ENCODE measurements around the gene HDAC11. TPM values are rescaled to one million over a fixed set of nuclear protein-coding genes. Genes with fewer than 3 reads are reported as not detected.
"Not testable (repeated sequence)": the region's sequence is repeated elsewhere in the genome, so short reads cannot be mapped to it uniquely, and the experiment has no call there.

Gene HDAC11, protein sequence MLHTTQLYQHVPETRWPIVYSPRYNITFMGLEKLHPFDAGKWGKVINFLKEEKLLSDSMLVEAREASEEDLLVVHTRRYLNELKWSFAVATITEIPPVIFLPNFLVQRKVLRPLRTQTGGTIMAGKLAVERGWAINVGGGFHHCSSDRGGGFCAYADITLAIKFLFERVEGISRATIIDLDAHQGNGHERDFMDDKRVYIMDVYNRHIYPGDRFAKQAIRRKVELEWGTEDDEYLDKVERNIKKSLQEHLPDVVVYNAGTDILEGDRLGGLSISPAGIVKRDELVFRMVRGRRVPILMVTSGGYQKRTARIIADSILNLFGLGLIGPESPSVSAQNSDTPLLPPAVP
- 1.0 and 2.5 TPM in 2 replicates for total RNA-seq (2021)
- Bru-seq, nascent RNA: percentile 27 among the genes with signal in this experiment
- percentile 39 among the genes with signal in this experiment for BruChase-seq, experiment 1, labeled RNA remaining after a 2-hour chase
- BruChase-seq, experiment 2, labeled RNA remaining after a 6-hour chase: percentile 26 among the genes with signal in this experiment
- long read RNA-seq, partial matches to known transcripts: 0 of 2 reads
- long read RNA-seq, other reads (novel, unspliced or antisense): 2 of 2 reads

DNA sequence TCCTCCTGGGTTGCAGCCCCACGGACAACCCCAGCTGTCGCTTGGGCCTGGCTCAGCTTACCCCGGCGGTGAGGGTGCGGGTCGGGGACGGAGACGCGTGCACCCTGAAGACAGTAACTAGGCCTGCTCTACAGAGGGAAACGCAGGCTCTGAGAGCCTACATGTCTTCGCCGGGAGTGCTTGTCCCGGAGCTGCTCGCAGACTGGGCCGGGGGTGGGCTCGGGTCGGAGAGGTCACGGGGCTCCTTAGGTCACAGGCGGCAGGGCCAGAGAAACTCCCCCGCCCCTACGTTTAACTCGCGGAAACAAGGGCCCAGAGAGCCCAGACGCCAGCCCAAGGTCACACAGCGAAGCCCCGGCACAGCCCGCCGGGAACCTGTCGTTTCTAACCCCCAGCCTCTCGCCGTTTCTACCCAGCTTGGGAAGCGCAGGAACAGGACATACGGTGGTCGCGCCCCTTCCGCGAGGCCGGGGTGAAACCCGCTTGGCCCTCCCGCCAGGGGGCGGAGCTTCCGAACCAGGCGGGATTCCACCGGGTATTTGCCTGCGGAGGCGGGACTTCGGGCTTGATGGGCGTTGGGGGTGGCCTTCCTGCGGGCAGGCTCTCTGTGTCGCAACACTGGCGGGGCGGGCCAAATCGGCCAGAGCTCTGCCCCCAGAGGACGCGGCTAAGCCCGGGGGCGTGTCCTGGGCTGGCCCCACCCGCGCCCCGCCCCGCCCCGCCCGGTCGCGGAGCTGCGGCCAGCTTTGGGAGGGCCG is at the start of gene HDAC11:
TSS of gene HDAC11 (plus strand) at position 725 of the 758 bp plus-strand sequence. CDS start 42 bp downstream, outside the sequence.
- ChIA-PET POLR2A (ENCODE audit: low non-redundant PET) (interaction anchor here (0.6 kb wide), 2 partner anchors 10 to 237 kb away, joined by 7 to 13 read pairs; no protein-coding TSS in a partner anchor), CTCF (interaction anchor here (0.6 to 1.1 kb wide), 5 partner anchors 15 to 388 kb away, joined by 3 to 11 read pairs (median 4); no protein-coding TSS in a partner anchor)
- intact Hi-C loops (cut with micrococcal nuclease; ENCODE audit: unreplicated experiment): no loop called here
- H3K4me3 ChIP-seq (ENCODE audit: low read depth, low read length, poor library complexity, severe bottlenecking): peak within 1 kb of the TSS; percentile 63
- no peaks in the 10 kb centered on the region for H3K36me3 ChIP-seq (ENCODE audit: insufficient read depth, low read length, poor library complexity, severe bottlenecking)
- no peaks in the 10 kb centered on the region for H3K9me3 ChIP-seq (ENCODE audit: low read depth, low read length, poor library complexity, severe bottlenecking)
- peak; percentile 96 for DNase-seq (ENCODE audit: low spot score)
- no TSS peak for BruUV-seq (replicated peaks)
- peak within 1 kb of the TSS; percentile 70 for H3K27ac ChIP-seq (ENCODE audit: low read depth, low read length, poor library complexity, severe bottlenecking)
- no peaks in the 10 kb centered on the region for H3K27me3 ChIP-seq (replicated peaks; ENCODE audit: insufficient read depth, low read depth, low read length, poor library complexity)
- H3K4me1 ChIP-seq (ENCODE audit: insufficient read depth, low read length, poor library complexity, severe bottlenecking): no peaks in the 10 kb centered on the region
- no peak for TF ChIP-seq EZH2 (IDR thresholded peaks at IDR 0.05; ENCODE audit: borderline replicate concordance, low read depth, low read length, poor library complexity, severe bottlenecking)
- TF ChIP-seq, protein P1, sequence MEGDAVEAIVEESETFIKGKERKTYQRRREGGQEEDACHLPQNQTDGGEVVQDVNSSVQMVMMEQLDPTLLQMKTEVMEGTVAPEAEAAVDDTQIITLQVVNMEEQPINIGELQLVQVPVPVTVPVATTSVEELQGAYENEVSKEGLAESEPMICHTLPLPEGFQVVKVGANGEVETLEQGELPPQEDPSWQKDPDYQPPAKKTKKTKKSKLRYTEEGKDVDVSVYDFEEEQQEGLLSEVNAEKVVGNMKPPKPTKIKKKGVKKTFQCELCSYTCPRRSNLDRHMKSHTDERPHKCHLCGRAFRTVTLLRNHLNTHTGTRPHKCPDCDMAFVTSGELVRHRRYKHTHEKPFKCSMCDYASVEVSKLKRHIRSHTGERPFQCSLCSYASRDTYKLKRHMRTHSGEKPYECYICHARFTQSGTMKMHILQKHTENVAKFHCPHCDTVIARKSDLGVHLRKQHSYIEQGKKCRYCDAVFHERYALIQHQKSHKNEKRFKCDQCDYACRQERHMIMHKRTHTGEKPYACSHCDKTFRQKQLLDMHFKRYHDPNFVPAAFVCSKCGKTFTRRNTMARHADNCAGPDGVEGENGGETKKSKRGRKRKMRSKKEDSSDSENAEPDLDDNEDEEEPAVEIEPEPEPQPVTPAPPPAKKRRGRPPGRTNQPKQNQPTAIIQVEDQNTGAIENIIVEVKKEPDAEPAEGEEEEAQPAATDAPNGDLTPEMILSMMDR (conservative IDR thresholded peaks at IDR 0.05; ENCODE audit: low read depth, low read length): no peak

DNA sequence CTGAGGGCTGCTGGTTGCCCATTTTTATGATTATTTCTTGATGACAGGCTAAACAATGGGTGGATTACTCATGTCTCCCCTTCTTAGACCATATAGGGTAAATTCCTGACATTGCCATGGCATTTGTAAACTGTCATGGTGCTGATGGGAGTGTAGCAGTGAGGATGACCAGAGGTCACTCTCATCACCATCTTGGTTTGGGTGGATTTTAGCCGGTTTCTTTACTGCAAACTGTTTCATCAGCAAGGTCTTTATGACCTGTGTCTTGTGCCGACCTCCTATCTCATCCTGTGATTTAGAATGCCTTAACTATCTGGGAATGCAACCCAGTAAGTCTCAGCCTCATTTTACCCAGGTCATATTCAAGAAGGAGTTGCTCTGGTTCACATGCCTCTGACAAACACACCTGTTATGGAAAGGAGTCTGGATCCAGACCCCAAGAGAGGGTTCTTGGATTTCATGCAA is 49.7 kb upstream of the HDAC11 start:
- CTCF ChIA-PET; H3K4me1 ChIP-seq (ENCODE audit: insufficient read depth, low read length, poor library complexity, severe bottlenecking); H3K27ac ChIP-seq (ENCODE audit: low read depth, low read length, poor library complexity, severe bottlenecking); H3K36me3 ChIP-seq (ENCODE audit: insufficient read depth, low read length, poor library complexity, severe bottlenecking); POLR2A ChIA-PET (ENCODE audit: low non-redundant PET); intact Hi-C loops (cut with micrococcal nuclease; ENCODE audit: unreplicated experiment); BruUV-seq (replicated peaks); H3K4me3 ChIP-seq (ENCODE audit: low read depth, low read length, poor library complexity, severe bottlenecking); DNase-seq (ENCODE audit: low spot score); H3K27me3 ChIP-seq (replicated peaks; ENCODE audit: insufficient read depth, low read depth, low read length, poor library complexity); H3K9me3 ChIP-seq (ENCODE audit: low read depth, low read length, poor library complexity, severe bottlenecking): not testable (repeated sequence)

DNA sequence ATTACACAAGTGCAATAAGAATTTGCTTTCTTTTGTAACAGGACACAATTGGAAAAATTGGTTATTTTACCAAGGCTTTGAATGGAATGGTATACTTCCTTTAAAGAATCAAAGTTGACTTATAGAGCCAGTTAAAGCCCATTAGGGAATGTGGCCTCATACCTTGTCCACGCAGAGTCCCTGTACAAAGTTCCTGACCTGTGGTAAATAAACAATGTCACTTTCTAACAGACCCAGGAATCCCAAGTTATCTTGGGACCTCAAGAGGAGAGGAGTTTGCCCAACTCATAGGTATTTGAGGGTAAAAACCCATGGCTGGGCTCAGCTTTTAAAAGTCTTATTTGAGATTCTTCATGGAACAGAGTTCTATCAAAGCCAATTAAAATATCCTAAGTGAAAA is 48.0 kb upstream of the HDAC11 start:
- POLR2A ChIA-PET (ENCODE audit: low non-redundant PET): no interaction called here
- Histone ChIP-seq H3K27ac (ENCODE audit: low read depth, low read length, poor library complexity, severe bottlenecking) (no peak overlapping the region), H3K4me1 (ENCODE audit: insufficient read depth, low read length, poor library complexity, severe bottlenecking) (no peaks in the 10 kb centered on the region), H3K9me3 (ENCODE audit: low read depth, low read length, poor library complexity, severe bottlenecking) (no peaks in the 10 kb centered on the region), H3K36me3 (ENCODE audit: insufficient read depth, low read length, poor library complexity, severe bottlenecking) (no peaks in the 10 kb centered on the region), H3K27me3 (replicated peaks; ENCODE audit: insufficient read depth, low read depth, low read length, poor library complexity) (peaks cover 4% of the 10 kb centered on the region), H3K4me3 (ENCODE audit: low read depth, low read length, poor library complexity, severe bottlenecking) (no peak overlapping the region)
- DNase-seq (ENCODE audit: low spot score): no peak
- intact Hi-C loops (cut with micrococcal nuclease; ENCODE audit: unreplicated experiment): no loop called here
- TF ChIP-seq, protein P1 (conservative IDR thresholded peaks at IDR 0.05; ENCODE audit: low read depth, low read length): no peak
- TF ChIP-seq EZH2 (IDR thresholded peaks at IDR 0.05; ENCODE audit: borderline replicate concordance, low read depth, low read length, poor library complexity, severe bottlenecking): no peak
- no TSS peak for BruUV-seq (replicated peaks)
- CTCF ChIA-PET: no interaction called here
